ENCODE measurements around the gene PPP6R1. TPM values are rescaled to one million over a fixed set of nuclear protein-coding genes. Genes with fewer than 3 reads are reported as not detected.
A peak's percentile ranks its signal among the peaks of the same experiment; 100 is the strongest.

PPP6R1 gene
- total and polyA plus RNA-seq, 10 donors: 49.2 to 150 (median 129) TPM

DNA sequence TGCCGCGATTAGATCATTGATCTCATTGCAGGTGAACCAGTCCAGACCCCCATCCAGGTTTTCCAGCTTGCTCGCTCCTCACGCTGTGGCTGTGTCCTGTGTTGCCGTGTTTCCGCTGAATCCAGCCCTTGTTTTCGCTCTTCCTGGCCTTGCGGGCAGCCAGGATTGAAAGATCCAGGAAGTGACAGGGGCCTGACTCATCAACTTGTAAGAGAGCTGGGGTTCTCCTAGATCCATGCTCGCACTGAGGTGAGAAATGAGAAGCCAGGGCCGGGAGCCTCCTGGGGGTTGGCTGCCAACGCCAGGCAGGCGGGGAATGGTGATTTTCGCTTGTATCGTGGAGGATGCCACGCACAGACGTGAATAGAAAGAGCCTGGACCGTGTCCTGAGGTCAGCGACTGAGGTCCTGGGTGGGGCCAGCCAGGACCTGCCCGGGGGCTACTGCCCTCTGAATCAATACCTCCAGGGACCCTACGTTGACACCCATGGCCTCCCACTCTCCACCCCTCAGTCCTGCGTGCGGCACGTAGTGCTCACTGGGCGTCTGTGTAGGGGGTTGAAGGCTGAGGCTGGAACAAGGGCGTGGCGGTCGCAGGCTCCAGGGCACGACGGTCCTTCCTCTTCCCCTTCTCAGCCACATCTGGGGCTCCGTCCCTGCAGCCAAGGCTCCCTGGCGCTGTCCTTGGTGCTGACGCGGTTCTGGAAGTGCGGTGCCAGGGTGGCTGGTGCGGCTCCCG lies 42.2 kb downstream of the PPP6R1 start:
- WGBS, 5 donors: 5 to 10% (median 6%) methylated on average over 30 to 36 of the region's 36 CpGs
- Histone ChIP-seq H3K36me3 (no peaks in the 10 kb centered on the region), H3K9me3 (peaks cover 0 to 37% (median 25%) of the 10 kb centered on the region in 8 donors), H3K27ac (peak overlapping the region; percentile 46 to 85 (median 83)), H3K4me1 (peaks cover 0 to 18% (median 14%) of the 10 kb centered on the region in 6 donors), H3K4me3 (peak overlapping the region; percentile 12 to 59 (median 24)), H3K27me3 (replicated peaks in 1 of 7) (peaks cover 0 to 44% (median 0%) of the 10 kb centered on the region in 7 donors)
- DNase-seq: peak; percentile 86
- intact Hi-C loops (cut with DNase I; ENCODE audit: low total_unique reads): no loop called here
- TF ChIP-seq, protein P1, sequence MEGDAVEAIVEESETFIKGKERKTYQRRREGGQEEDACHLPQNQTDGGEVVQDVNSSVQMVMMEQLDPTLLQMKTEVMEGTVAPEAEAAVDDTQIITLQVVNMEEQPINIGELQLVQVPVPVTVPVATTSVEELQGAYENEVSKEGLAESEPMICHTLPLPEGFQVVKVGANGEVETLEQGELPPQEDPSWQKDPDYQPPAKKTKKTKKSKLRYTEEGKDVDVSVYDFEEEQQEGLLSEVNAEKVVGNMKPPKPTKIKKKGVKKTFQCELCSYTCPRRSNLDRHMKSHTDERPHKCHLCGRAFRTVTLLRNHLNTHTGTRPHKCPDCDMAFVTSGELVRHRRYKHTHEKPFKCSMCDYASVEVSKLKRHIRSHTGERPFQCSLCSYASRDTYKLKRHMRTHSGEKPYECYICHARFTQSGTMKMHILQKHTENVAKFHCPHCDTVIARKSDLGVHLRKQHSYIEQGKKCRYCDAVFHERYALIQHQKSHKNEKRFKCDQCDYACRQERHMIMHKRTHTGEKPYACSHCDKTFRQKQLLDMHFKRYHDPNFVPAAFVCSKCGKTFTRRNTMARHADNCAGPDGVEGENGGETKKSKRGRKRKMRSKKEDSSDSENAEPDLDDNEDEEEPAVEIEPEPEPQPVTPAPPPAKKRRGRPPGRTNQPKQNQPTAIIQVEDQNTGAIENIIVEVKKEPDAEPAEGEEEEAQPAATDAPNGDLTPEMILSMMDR (IDR thresholded peaks at IDR 0.05 in 8 of 11, conservative IDR thresholded peaks at IDR 0.05 in 3 of 11): no peak
- TF ChIP-seq POLR2A (IDR thresholded peaks at IDR 0.05) (no peak), POLR2AphosphoS5 (IDR thresholded peaks at IDR 0.05) (peak; percentile 77 to 86 (median 78))

DNA sequence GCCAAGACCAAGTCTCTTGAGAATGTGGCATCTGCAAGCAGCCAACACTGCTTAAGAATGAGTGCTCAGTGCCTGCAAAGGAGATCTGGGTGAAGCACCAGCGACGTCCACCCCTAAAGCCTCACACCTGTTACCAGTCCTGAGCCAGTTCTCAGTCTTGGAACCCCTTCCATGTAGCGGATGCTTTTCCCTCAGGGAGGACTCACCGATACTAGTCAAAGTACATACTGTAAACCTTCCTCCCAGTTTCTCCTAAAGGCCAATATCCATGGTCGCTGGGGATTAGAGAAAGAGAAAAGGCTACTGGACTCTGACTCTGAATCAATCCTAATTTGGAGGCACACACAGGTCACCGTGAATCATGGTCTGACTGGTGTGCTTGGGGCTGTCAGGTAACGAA lies 45.3 kb downstream of the PPP6R1 start:
- no peak for TF ChIP-seq POLR2AphosphoS5 (IDR thresholded peaks at IDR 0.05)
- no peak for TF ChIP-seq POLR2A (IDR thresholded peaks at IDR 0.05)
- TF ChIP-seq, protein P1 (IDR thresholded peaks at IDR 0.05 in 8 of 11, conservative IDR thresholded peaks at IDR 0.05 in 3 of 11): no peak
- intact Hi-C loops (cut with DNase I; ENCODE audit: low total_unique reads): no loop called here
- WGBS, 5 donors: 83 to 90% (median 85%) methylated on average over 7 of the region's 7 CpGs
- H3K36me3 ChIP-seq: no peaks in the 10 kb centered on the region
- DNase-seq: no peak
- peaks cover 0 to 57% (median 0%) of the 10 kb centered on the region in 7 donors for H3K27me3 ChIP-seq (replicated peaks in 1 of 7)
- H3K9me3 ChIP-seq: peaks cover 0 to 24% (median 15%) of the 10 kb centered on the region in 8 donors
- no peak overlapping the region for H3K27ac ChIP-seq
- no peak overlapping the region for H3K4me3 ChIP-seq
- H3K4me1 ChIP-seq: peaks cover 0 to 32% (median 14%) of the 10 kb centered on the region in 6 donors

DNA sequence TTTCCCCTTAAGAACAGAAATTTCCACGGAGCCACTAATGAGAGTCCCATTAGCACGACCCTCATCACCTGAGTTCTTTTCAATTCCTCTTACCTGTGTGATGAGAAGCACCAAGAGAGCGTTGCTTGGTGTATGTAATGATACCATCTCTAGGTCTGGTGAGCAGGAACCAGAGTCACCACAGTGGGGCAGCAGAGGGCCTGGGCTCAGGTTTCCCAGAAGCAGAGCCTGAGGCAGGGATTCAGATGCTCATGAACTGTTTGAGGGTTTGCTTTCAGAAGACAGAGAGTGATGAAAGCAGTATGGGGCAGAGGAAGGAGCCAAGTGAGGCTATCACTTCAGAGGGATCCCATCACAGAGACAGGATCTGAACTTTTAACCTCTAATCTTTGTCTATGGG lies 46.4 kb downstream of the PPP6R1 start:
- Histone ChIP-seq H3K4me3 (no peak overlapping the region), H3K27ac (no peak overlapping the region), H3K27me3 (replicated peaks in 1 of 7) (peaks cover 0 to 55% (median 0%) of the 10 kb centered on the region in 7 donors), H3K4me1 (peaks cover 0 to 31% (median 14%) of the 10 kb centered on the region in 6 donors), H3K36me3 (no peaks in the 10 kb centered on the region), H3K9me3 (peaks cover 0 to 24% (median 15%) of the 10 kb centered on the region in 8 donors)
- TF ChIP-seq, protein P1 (IDR thresholded peaks at IDR 0.05 in 8 of 11, conservative IDR thresholded peaks at IDR 0.05 in 3 of 11): peak in 7 of 11 experiments; percentile 10 to 50 (median 40)
- no peak for TF ChIP-seq POLR2A (IDR thresholded peaks at IDR 0.05)
- intact Hi-C loops (cut with DNase I; ENCODE audit: low total_unique reads): no loop called here
- WGBS, 5 donors: 72 to 84% (median 75%) methylated on average over 3 of the region's 3 CpGs
- no peak for DNase-seq

Data from spleen (tissue), 11 donors.